Esophagus (tissue), 2 donors: ENCODE measurements around the gene GXYLT2. TPM values are rescaled to one million over a fixed set of nuclear protein-coding genes. Genes with fewer than 3 reads are reported as not detected.

Experiments
- H3K27ac ChIP-seq, 2 donors: one replicate each; pipeline ENCODE4 v1.5.1; 2013; ENCODE audit warnings: low read depth in 2 of 2, mild to moderate bottlenecking in 2 of 2, inconsistent platforms in 1 of 2, low read length in 1 of 2, moderate library complexity in 1 of 2
- H3K27me3 ChIP-seq, 2 donors: one replicate each; pipeline ENCODE4 v1.6.1; 2013; ENCODE audit warnings: low read length in 2 of 2, control low read depth in 1 of 2, mild to moderate bottlenecking in 1 of 2; ENCODE audit not compliant: insufficient read depth in 2 of 2, control insufficient read depth in 1 of 2
- H3K36me3 ChIP-seq, 2 donors: one replicate each; pipeline ENCODE4 v1.6.1; 2013; ENCODE audit warnings: low read length in 1 of 2; ENCODE audit not compliant: control insufficient read depth in 2 of 2, insufficient read depth in 2 of 2
- H3K4me1 ChIP-seq, 2 donors: one replicate each; pipeline ENCODE4 v1.6.1; 2013; ENCODE audit warnings: low read length in 1 of 2; ENCODE audit not compliant: control insufficient read depth in 2 of 2, insufficient read depth in 2 of 2
- H3K4me3 ChIP-seq, 2 donors: one replicate each; pipeline ENCODE4 v1.5.1; 2013; ENCODE audit warnings: low read length in 2 of 2, mild to moderate bottlenecking in 2 of 2, low read depth in 1 of 2, moderate library complexity in 1 of 2
- H3K9me3 ChIP-seq, 2 donors: one replicate each; pipeline ENCODE4 v1.6.1; 2013; ENCODE audit warnings: mild to moderate bottlenecking in 2 of 2, low read depth in 1 of 2, low read length in 1 of 2, moderate library complexity in 1 of 2; ENCODE audit not compliant: control insufficient read depth in 2 of 2, insufficient read depth in 1 of 2
- WGBS, 2 donors: extraction: QIAGEN DNeasy Blood & Tissue Kit; methylation state at CpG; one replicate each; pipeline ENCODE4 v1.1.7; 2013; 5-methylcytosine and 5-hydroxymethylcytosine counted together
- polyA plus RNA-seq, 2 donors: library from polyadenylated mRNA; stranded (reverse); fragments of 200-250 nt; gene quantifications; one replicate each; pipeline ENCODE4 v1.2.3, GENCODE V29; 2013
- donor health status: healthy with polysubstance abuse.
- donor health status: Bipolar disorder and iron deficiency.

Gene GXYLT2
- polyA plus RNA-seq, 2 donors = 0.24 to 0.37 TPM

- WGBS, 2 donors = 46 to 69% methylated on average over 1 of the region's 1 CpG
- Histone ChIP-seq H3K36me3 (no peaks in the 10 kb centered on the region), H3K4me1 (no peaks in the 10 kb centered on the region), H3K4me3 (no peak overlapping the region), H3K27ac (no peak overlapping the region), H3K27me3 (no peaks in the 10 kb centered on the region), H3K9me3 (no peaks in the 10 kb centered on the region)
These were observed 27.0 kb upstream of the GXYLT2 start for GRCh38 chr3:72860846-72861245.

GRCh38 chr3:72862314-72863090 lies 25.3 kb upstream of the GXYLT2 start:
- WGBS, 2 donors = 68 to 69% methylated on average over 7 of the region's 7 CpGs
- H3K4me3 ChIP-seq = no peak overlapping the region

GRCh38 chr3:72872183-72872582 lies 15.7 kb upstream of the GXYLT2 start:
- no peaks in the 10 kb centered on the region for H3K36me3 ChIP-seq
- H3K9me3 ChIP-seq = no peaks in the 10 kb centered on the region
- H3K27me3 ChIP-seq = no peaks in the 10 kb centered on the region
- no peak overlapping the region for H3K4me3 ChIP-seq
- H3K4me1 ChIP-seq = no peaks in the 10 kb centered on the region
- WGBS, 2 donors = 70 to 71% methylated on average over 5 of the region's 5 CpGs
- H3K27ac ChIP-seq = no peak overlapping the region

More at GRCh38 chr3:72862314-72863090, 25.3 kb upstream of the GXYLT2 start:
- Histone ChIP-seq H3K4me1 (no peaks in the 10 kb centered on the region), H3K27me3 (no peaks in the 10 kb centered on the region), H3K27ac (no peak overlapping the region), H3K9me3 (no peaks in the 10 kb centered on the region), H3K36me3 (no peaks in the 10 kb centered on the region)

GRCh38 chr3:72887343-72887704 lies 522 bp upstream of the GXYLT2 start:
- H3K27me3 ChIP-seq = no peaks in the 10 kb centered on the region
- H3K4me1 ChIP-seq = no peaks in the 10 kb centered on the region
- H3K9me3 ChIP-seq = no peaks in the 10 kb centered on the region
- no peaks in the 10 kb centered on the region for H3K36me3 ChIP-seq
- H3K27ac ChIP-seq = peak overlapping the region in 1 of 2 donors; percentile 7
- H3K4me3 ChIP-seq = peak overlapping the region in 1 of 2 donors; percentile 87
- WGBS, 2 donors = 1 to 3% methylated on average over 7 of the region's 7 CpGs

GRCh38 chr3:72888546-72889309 lies 882 bp downstream of the GXYLT2 start:
- Histone ChIP-seq H3K27me3 (no peaks in the 10 kb centered on the region), H3K27ac (peak overlapping the region; percentile 37 to 69), H3K4me1 (no peaks in the 10 kb centered on the region), H3K36me3 (no peaks in the 10 kb centered on the region), H3K9me3 (no peaks in the 10 kb centered on the region), H3K4me3 (peak overlapping the region in 1 of 2 donors; percentile 87)
- WGBS, 2 donors = 9% methylated on average over 21 of the region's 21 CpGs

GRCh38 chr3:72889310-72890165 lies 1.7 kb downstream of the GXYLT2 start:
- no peaks in the 10 kb centered on the region for H3K27me3 ChIP-seq
- no peaks in the 10 kb centered on the region for H3K4me1 ChIP-seq
- no peak overlapping the region for H3K4me3 ChIP-seq
- 71 to 77% methylated on average over 13 of the region's 13 CpGs for WGBS, 2 donors
- H3K36me3 ChIP-seq = no peaks in the 10 kb centered on the region
- peak overlapping the region in 1 of 2 donors; percentile 16 for H3K27ac ChIP-seq
- H3K9me3 ChIP-seq = no peaks in the 10 kb centered on the region

- Histone ChIP-seq H3K4me1 (no peaks in the 10 kb centered on the region), H3K4me3 (no peak overlapping the region), H3K27me3 (no peaks in the 10 kb centered on the region), H3K9me3 (no peaks in the 10 kb centered on the region), H3K27ac (no peak overlapping the region), H3K36me3 (no peaks in the 10 kb centered on the region)
- 85% methylated on average over 10 of the region's 10 CpGs for WGBS, 2 donors
These were observed 2.5 kb downstream of the GXYLT2 start for GRCh38 chr3:72890166-72890925.

GRCh38 chr3:72891053-72891855 lies 3.4 kb downstream of the GXYLT2 start:
- peak overlapping the region in 1 of 2 donors; percentile 42 for H3K27ac ChIP-seq
- WGBS, 2 donors = 31 to 33% methylated on average over 8 of the region's 8 CpGs

More at GRCh38 chr3:72891053-72891855, 3.4 kb downstream of the GXYLT2 start:
- Histone ChIP-seq H3K27me3 (no peaks in the 10 kb centered on the region), H3K4me3 (no peak overlapping the region), H3K36me3 (no peaks in the 10 kb centered on the region), H3K4me1 (no peaks in the 10 kb centered on the region), H3K9me3 (no peaks in the 10 kb centered on the region)
